ENCODE results near the gene GNGT1. TPM values are rescaled to one million over a fixed set of nuclear protein-coding genes. Genes with fewer than 3 reads are reported as not detected.

The GNGT1 gene
- total and polyA plus RNA-seq, 2 of the 13 experiments (the other 11 are each of a cell fraction or from before 2014, with no cell fraction given): not detected

- POLR2A ChIA-PET: no interaction called here
- no peaks in the 10 kb centered on the region for H3K36me3 ChIP-seq (replicated peaks in 1 of 2; ENCODE audit: control insufficient read depth in 1 of 2, insufficient read depth in 2 of 2, low read length in 2 of 2)
- no peaks in the 10 kb centered on the region for H3K27me3 ChIP-seq (ENCODE audit: control insufficient read depth in 1 of 2, insufficient read depth in 2 of 2, low read length in 2 of 2)
- no peaks in the 10 kb centered on the region for H3K79me2 ChIP-seq (ENCODE audit: insufficient read depth, low read length)
- TF ChIP-seq WIZ (CRISPR knock-in tag; IDR thresholded peaks at IDR 0.05): no peak
- no peak for TF ChIP-seq FOXC1 (CRISPR knock-in tag; IDR thresholded peaks at IDR 0.05; ENCODE audit: borderline replicate concordance)
- no peak for TF ChIP-seq ATRX (CRISPR knock-in tag; IDR thresholded peaks at IDR 0.05; ENCODE audit: borderline replicate concordance)
- no peak for TF ChIP-seq UBTF (CRISPR knock-in tag; IDR thresholded peaks at IDR 0.05)
- TF ChIP-seq SRSF4 (IDR thresholded peaks at IDR 0.05; ENCODE audit: low read depth, low read length, poor library complexity, severe bottlenecking): no peak
- ATAC-seq (no peak), DNase-seq (ENCODE audit: low spot score) (no peak), FAIRE-seq (no peak)
- no peaks in the 10 kb centered on the region for H3K9me3 ChIP-seq (ENCODE audit: low read length)
- WGBS (ENCODE audit: low lambda C conversion rate): 4% methylated on average over 4 of the region's 4 CpGs
- BruUV-seq (replicated peaks): no TSS peak
- no peak overlapping the region for H3K4me2 ChIP-seq (ENCODE audit: low read depth, low read length)
- H3K9ac ChIP-seq (ENCODE audit: insufficient read depth, low read depth, low read length): no peak overlapping the region
- H4K20me1 ChIP-seq (ENCODE audit: insufficient read depth, low read length): no peaks in the 10 kb centered on the region
- no peaks in the 10 kb centered on the region for H3K4me1 ChIP-seq (ENCODE audit: insufficient read depth, low read length)
- CTCF ChIA-PET (ENCODE audit: low intra/inter-chr PET ratio, low total read pairs): no interaction called here
- intact Hi-C loops (cut with micrococcal nuclease; ENCODE audit: unreplicated experiment): no loop called here
- no peak overlapping the region for H2AFZ ChIP-seq (ENCODE audit: low read length)
- H3K27ac ChIP-seq (ENCODE audit: extremely low read length, insufficient read depth, low read length): no peak overlapping the region
- H3K4me3 ChIP-seq (replicated peaks in 1 of 3; ENCODE audit: insufficient read depth in 1 of 3, low read depth in 2 of 3, low read length in 3 of 3): no peak overlapping the region
- in situ Hi-C loops (cut with HindIII; ENCODE audit: extremely low pct_ligation_motif_present, low pct_unique_long_range_greater_than_20kb): no loop called here
Measured at GRCh38 chr7:93943816-93944540, 37.6 kb downstream of the GNGT1 start.

GRCh38 chr7:93944673-93945072 lies 38.3 kb downstream of the GNGT1 start:
- H3K27me3 ChIP-seq (ENCODE audit: control insufficient read depth in 1 of 2, insufficient read depth in 2 of 2, low read length in 2 of 2): no peaks in the 10 kb centered on the region
- H2AFZ ChIP-seq (ENCODE audit: low read length): no peak overlapping the region
- DNase-seq (ENCODE audit: low spot score) (no peak), ATAC-seq (no peak), FAIRE-seq (no peak)
- H3K27ac ChIP-seq (ENCODE audit: extremely low read length, insufficient read depth, low read length): no peak overlapping the region
- WGBS (ENCODE audit: low lambda C conversion rate): 0% methylated on average over 1 of the region's 1 CpG
- no peaks in the 10 kb centered on the region for H3K4me1 ChIP-seq (ENCODE audit: insufficient read depth, low read length)
- no peak overlapping the region for H3K4me2 ChIP-seq (ENCODE audit: low read depth, low read length)
- ChIA-PET POLR2A (no interaction called here), CTCF (ENCODE audit: low intra/inter-chr PET ratio, low total read pairs) (no interaction called here)
- H3K4me3 ChIP-seq (replicated peaks in 1 of 3; ENCODE audit: insufficient read depth in 1 of 3, low read depth in 2 of 3, low read length in 3 of 3): no peak overlapping the region
- no peak overlapping the region for H3K9ac ChIP-seq (ENCODE audit: insufficient read depth, low read depth, low read length)
- in situ Hi-C loops (cut with HindIII; ENCODE audit: extremely low pct_ligation_motif_present, low pct_unique_long_range_greater_than_20kb) (no loop called here), intact Hi-C loops (cut with micrococcal nuclease; ENCODE audit: unreplicated experiment) (no loop called here)
- no peaks in the 10 kb centered on the region for H4K20me1 ChIP-seq (ENCODE audit: insufficient read depth, low read length)
- no peaks in the 10 kb centered on the region for H3K79me2 ChIP-seq (ENCODE audit: insufficient read depth, low read length)
- BruUV-seq (replicated peaks): no TSS peak
- no peaks in the 10 kb centered on the region for H3K9me3 ChIP-seq (ENCODE audit: low read length)
- no peaks in the 10 kb centered on the region for H3K36me3 ChIP-seq (replicated peaks in 1 of 2; ENCODE audit: control insufficient read depth in 1 of 2, insufficient read depth in 2 of 2, low read length in 2 of 2)
- no peak for TF ChIP-seq ZNF230 (CRISPR knock-in tag; IDR thresholded peaks at IDR 0.05)
- no peak for TF ChIP-seq ZSCAN25 (CRISPR knock-in tag; IDR thresholded peaks at IDR 0.05)
- TF ChIP-seq SATB2 (CRISPR knock-in tag; IDR thresholded peaks at IDR 0.05): no peak
- no peak for TF ChIP-seq SNAPC4 (CRISPR knock-in tag; IDR thresholded peaks at IDR 0.05)
- no peak for TF ChIP-seq SIN3A (IDR thresholded peaks at IDR 0.05; ENCODE audit: borderline replicate concordance, low read depth, low read length)

Data from HepG2 (cell line).